CD8-positive, alpha-beta memory T cell (primary cell): ENCODE results near the gene SERPING1. TPM values are rescaled to one million over a fixed set of nuclear protein-coding genes. Genes with fewer than 3 reads are reported as not detected.

Experiments used
- CTCF ChIA-PET: fragments of 350-600 bp; sonication (Branson Sonifier 250); formaldehyde crosslinking; loops from one replicate; lab custom pipeline; 2021; ENCODE audit warnings: antibody characterized with exemption; lab: Charles Lee
- POLR2A ChIA-PET: fragments of 350-600 bp; sonication (Branson Sonifier 250); formaldehyde crosslinking; loops from one replicate; lab custom pipeline; 2021; ENCODE audit warnings: antibody characterized with exemption; lab: Charles Lee
- DNase-seq, 5 donors: peaks; one replicate each; pipeline versions ENCODE4 v3.0.0 to v3.0.0-alpha.2; 2020 to 2022; ENCODE audit warnings: mixed read lengths in 1 of 5
- H3K27ac ChIP-seq: one replicate; pipeline ENCODE4 v1.7.0; 2013; ENCODE audit warnings: low read depth, mild to moderate bottlenecking, low read length, moderate library complexity
- H3K27me3 ChIP-seq: 2 replicates; pipeline ENCODE4 v1.7.0; 2013; ENCODE audit warnings: low read length, mild to moderate bottlenecking; ENCODE audit not compliant: insufficient read depth, poor library complexity, severe bottlenecking
- H3K36me3 ChIP-seq: 2 replicates; pipeline ENCODE4 v1.7.0; 2013; ENCODE audit warnings: mild to moderate bottlenecking, low read length, moderate library complexity; ENCODE audit not compliant: insufficient read depth
- H3K4me1 ChIP-seq: 2 replicates; pipeline ENCODE4 v1.7.0; 2013; ENCODE audit warnings: mild to moderate bottlenecking, low read length, moderate library complexity; ENCODE audit not compliant: insufficient read depth
- H3K4me3 ChIP-seq: 2 replicates; pipeline ENCODE4 v1.7.0; 2013; ENCODE audit warnings: mild to moderate bottlenecking, low read length
- H3K9me3 ChIP-seq: 2 replicates; pipeline ENCODE4 v1.7.0; 2013; ENCODE audit warnings: mild to moderate bottlenecking, low read length
- H3K27ac Mint-ChIP-seq, 8 donors: one replicate each; pipeline ENCODE4 v1.8.0; 2020 to 2021; ENCODE audit warnings: mixed read lengths in 8 of 8, mild to moderate bottlenecking in 6 of 8, inconsistent platforms in 3 of 8, moderate library complexity in 3 of 8
- H3K27me3 Mint-ChIP-seq, 2 donors: one replicate each; pipeline ENCODE4 v1.8.0; 2020 to 2021; ENCODE audit warnings: mixed read lengths in 2 of 2, mild to moderate bottlenecking in 1 of 2, moderate library complexity in 1 of 2
- H3K36me3 Mint-ChIP-seq, 3 donors: one replicate each; pipeline ENCODE4 v1.8.0; 2020 to 2021; ENCODE audit warnings: mixed read lengths in 3 of 3, inconsistent platforms in 1 of 3, mild to moderate bottlenecking in 1 of 3
- H3K4me1 Mint-ChIP-seq, 3 donors: one replicate each; pipeline ENCODE4 v1.8.0; 2020 to 2021; ENCODE audit warnings: mixed read lengths in 3 of 3, inconsistent platforms in 1 of 3, mild to moderate bottlenecking in 1 of 3
- H3K4me3 Mint-ChIP-seq, 7 donors: one replicate each; pipeline ENCODE4 v1.8.0; 2020 to 2021; ENCODE audit warnings: mixed read lengths in 7 of 7, mild to moderate bottlenecking in 6 of 7, moderate library complexity in 4 of 7, inconsistent platforms in 2 of 7
- H3K9me3 Mint-ChIP-seq, 5 donors: one replicate each; pipeline ENCODE4 v1.8.0; 2020 to 2022; ENCODE audit warnings: mixed read lengths in 5 of 5, mild to moderate bottlenecking in 3 of 5, moderate library complexity in 2 of 5, inconsistent platforms in 1 of 5
- polyA plus RNA-seq: library from polyadenylated mRNA; unstranded; fragments of 300-500 nt; fragmentation: Illumina TruSeq; gene quantifications from one replicate; pipeline ENCODE4 v1.2.3, GENCODE V29; 2021
- total RNA-seq, 2 experiments: library from RNA; stranded (reverse); gene quantifications; one replicate each; pipeline ENCODE4 v1.2.3, GENCODE V29; 2021

Gene SERPING1
- total and polyA plus RNA-seq, 3 experiments from 2014 or later = not detected

- CTCF ChIA-PET = interaction anchor here (0.9 to 7.6 kb wide), 11 partner anchors 8 to 928 kb away, joined by 3 to 144 read pairs (median 12); partner anchors contain the start of genes UBE2L6 and YPEL4
- DNase-seq = no peak
Measured at GRCh38 chr11:57639321-57640067, 42.0 kb downstream of the SERPING1 start.

GRCh38 chr11:57640068-57640800 lies 42.7 kb downstream of the SERPING1 start:
- H3K36me3 ChIP-seq = no peaks in the 10 kb centered on the region
- H3K27ac Mint-ChIP-seq = peak overlapping the region in 1 of 8 donors; percentile 60

More at GRCh38 chr11:57639321-57640067, 42.0 kb downstream of the SERPING1 start:
- Mint-ChIP-seq H3K4me3 (peak overlapping the region; percentile 82 to 93 (median 85)), H3K27me3 (peaks cover 27 to 41% of the 10 kb centered on the region in 2 donors), H3K36me3 (peaks cover 0 to 4% (median 0%) of the 10 kb centered on the region in 3 donors), H3K4me1 (peaks cover 10 to 26% (median 12%) of the 10 kb centered on the region in 3 donors), H3K9me3 (no peaks in the 10 kb centered on the region), H3K27ac (peak overlapping the region in 1 of 8 donors; percentile 56)
- Histone ChIP-seq H3K9me3 (no peaks in the 10 kb centered on the region), H3K36me3 (no peaks in the 10 kb centered on the region), H3K4me1 (peaks cover 6% of the 10 kb centered on the region), H3K4me3 (peak overlapping the region; percentile 67), H3K27me3 (peaks cover 11% of the 10 kb centered on the region), H3K27ac (no peak overlapping the region)
- POLR2A ChIA-PET = interaction anchor here (0.5 to 1.1 kb wide), 2 partner anchors 54 to 108 kb away, joined by 3 read pairs; no protein-coding TSS in a partner anchor

GRCh38 chr11:57641011-57641807 lies 43.7 kb downstream of the SERPING1 start:
- peaks cover 25 to 49% of the 10 kb centered on the region in 2 donors for H3K27me3 Mint-ChIP-seq
- Histone ChIP-seq H3K4me3 (no peak overlapping the region), H3K9me3 (no peaks in the 10 kb centered on the region), H3K27me3 (peaks cover 11% of the 10 kb centered on the region), H3K4me1 (peaks cover 6% of the 10 kb centered on the region), H3K36me3 (no peaks in the 10 kb centered on the region), H3K27ac (no peak overlapping the region)
- DNase-seq = peak in 1 of 5 donors; percentile 39
- H3K27ac Mint-ChIP-seq = peak overlapping the region in 1 of 8 donors; percentile 22
- H3K4me3 Mint-ChIP-seq = peak overlapping the region in 1 of 7 donors; percentile 62
- POLR2A ChIA-PET = interaction anchor here (0.8 kb wide), 1 partner anchor 11 kb away, joined by 5 read pairs; no protein-coding TSS in a partner anchor
- peaks cover 0 to 4% (median 0%) of the 10 kb centered on the region in 3 donors for H3K36me3 Mint-ChIP-seq
- peaks cover 10 to 29% (median 12%) of the 10 kb centered on the region in 3 donors for H3K4me1 Mint-ChIP-seq
- no peaks in the 10 kb centered on the region for H3K9me3 Mint-ChIP-seq
- CTCF ChIA-PET = interaction anchor here (0.9 to 7.6 kb wide), 19 partner anchors 8 to 316 kb away, joined by 3 to 144 read pairs (median 4); partner anchors contain the start of genes RTN4RL2, TNKS1BP1, UBE2L6 and YPEL4

More at GRCh38 chr11:57640068-57640800, 42.7 kb downstream of the SERPING1 start:
- no peak for DNase-seq
- Mint-ChIP-seq H3K27me3 (peaks cover 27 to 41% of the 10 kb centered on the region in 2 donors), H3K9me3 (no peaks in the 10 kb centered on the region), H3K36me3 (peaks cover 0 to 4% (median 0%) of the 10 kb centered on the region in 3 donors), H3K4me3 (peak overlapping the region in 5 of 7 donors; percentile 12 to 84 (median 69)), H3K4me1 (peaks cover 10 to 26% (median 12%) of the 10 kb centered on the region in 3 donors)
- H3K4me3 ChIP-seq = no peak overlapping the region
- H3K27me3 ChIP-seq = peaks cover 7% of the 10 kb centered on the region
- ChIA-PET POLR2A (interaction anchor here (1.1 kb wide), 1 partner anchor 109 kb away, joined by 3 read pairs; no protein-coding TSS in a partner anchor), CTCF (interaction anchor here (0.9 to 7.6 kb wide), 17 partner anchors 8 to 315 kb away, joined by 3 to 144 read pairs (median 4); partner anchors contain the start of genes TNKS1BP1, UBE2L6 and YPEL4)
- H3K27ac ChIP-seq = no peak overlapping the region
- no peaks in the 10 kb centered on the region for H3K9me3 ChIP-seq
- H3K4me1 ChIP-seq = peaks cover 6% of the 10 kb centered on the region

- Histone ChIP-seq H3K27ac (no peak overlapping the region), H3K27me3 (peaks cover 31% of the 10 kb centered on the region), H3K4me3 (no peak overlapping the region), H3K36me3 (no peaks in the 10 kb centered on the region), H3K4me1 (peaks cover 9% of the 10 kb centered on the region), H3K9me3 (no peaks in the 10 kb centered on the region)
- peaks cover 36 to 52% of the 10 kb centered on the region in 2 donors for H3K27me3 Mint-ChIP-seq
- no peak overlapping the region for H3K27ac Mint-ChIP-seq
- peak overlapping the region in 1 of 7 donors; percentile 28 for H3K4me3 Mint-ChIP-seq
- H3K4me1 Mint-ChIP-seq = peaks cover 13 to 39% (median 16%) of the 10 kb centered on the region in 3 donors
- CTCF ChIA-PET = interaction anchor here (0.7 to 7.6 kb wide), 18 partner anchors 8 to 301 kb away, joined by 3 to 144 read pairs (median 4); partner anchors contain the start of genes CLP1 and UBE2L6
- DNase-seq = no peak
- H3K9me3 Mint-ChIP-seq = no peaks in the 10 kb centered on the region
- peaks cover 0 to 4% (median under 1%) of the 10 kb centered on the region in 3 donors for H3K36me3 Mint-ChIP-seq
- POLR2A ChIA-PET = no interaction called here
Measured at GRCh38 chr11:57643802-57644201, 46.3 kb downstream of the SERPING1 start.

- CTCF ChIA-PET = interaction anchor here (0.6 to 7.6 kb wide), 27 partner anchors 9 to 310 kb away, joined by 3 to 144 read pairs (median 4); partner anchors contain the start of genes CLP1, SSRP1 and UBE2L6
- Histone ChIP-seq H3K4me1 (peaks cover 12% of the 10 kb centered on the region), H3K9me3 (no peaks in the 10 kb centered on the region), H3K27ac (no peak overlapping the region), H3K27me3 (peaks cover 34% of the 10 kb centered on the region), H3K4me3 (no peak overlapping the region), H3K36me3 (no peaks in the 10 kb centered on the region)
- Mint-ChIP-seq H3K4me3 (peak overlapping the region in 1 of 7 donors; percentile 53), H3K9me3 (no peaks in the 10 kb centered on the region), H3K36me3 (peaks cover 0 to 4% (median 2%) of the 10 kb centered on the region in 3 donors), H3K27me3 (peaks cover 38 to 54% of the 10 kb centered on the region in 2 donors), H3K4me1 (peaks cover 20 to 42% (median 25%) of the 10 kb centered on the region in 3 donors), H3K27ac (peak overlapping the region in 3 of 8 donors; percentile 31 to 61 (median 54))
- POLR2A ChIA-PET = no interaction called here
- DNase-seq = peak; percentile 74 to 89 (median 78)
Measured at GRCh38 chr11:57644748-57645688, 47.5 kb downstream of the SERPING1 start.

- Histone ChIP-seq H3K36me3 (no peaks in the 10 kb centered on the region), H3K4me1 (peaks cover 19% of the 10 kb centered on the region), H3K4me3 (no peak overlapping the region), H3K9me3 (no peaks in the 10 kb centered on the region), H3K27me3 (peaks cover 34% of the 10 kb centered on the region), H3K27ac (no peak overlapping the region)
- Mint-ChIP-seq H3K9me3 (no peaks in the 10 kb centered on the region), H3K36me3 (peaks cover 0 to 4% (median 2%) of the 10 kb centered on the region in 3 donors), H3K27me3 (peaks cover 39 to 54% of the 10 kb centered on the region in 2 donors), H3K27ac (peak overlapping the region in 2 of 8 donors; percentile 61 to 81), H3K4me3 (no peak overlapping the region), H3K4me1 (peaks cover 22 to 48% (median 26%) of the 10 kb centered on the region in 3 donors)
- ChIA-PET CTCF (interaction anchor here (1.6 to 7.6 kb wide), 5 partner anchors 11 to 188 kb away, joined by 5 to 144 read pairs (median 15); partner anchors contain the start of genes CLP1 and UBE2L6), POLR2A (no interaction called here)
- DNase-seq = no peak
Measured at GRCh38 chr11:57645689-57646085, 48.2 kb downstream of the SERPING1 start.
